MCF 10A (cell line): ENCODE data around the gene CYREN. TPM values are rescaled to one million over a fixed set of nuclear protein-coding genes. Genes with fewer than 3 reads are reported as not detected.

Experiments used
- BruUV-seq: library from RNA; stranded (reverse); fragments of 400-500 nt; replicated peaks from 2 replicates; lab custom pipeline; 2021; lab: Mats Ljungman, UMichigan
- CTCF ChIA-PET: fragments of 300-600 bp; sonication (Branson Sonifier 250); formaldehyde crosslinking; extraction: SDS; loops from one replicate; lab custom pipeline; 2021; ENCODE audit warnings: antibody characterized with exemption, inconsistent platforms; lab: Yijun Ruan, JAX
- POLR2A ChIA-PET: fragments of 300-600, 350-650 bp; sonication (Branson Sonifier 250); formaldehyde crosslinking; extraction: SDS; loops from one replicate; lab custom pipeline; 2020; ENCODE audit warnings: antibody characterized with exemption, inconsistent platforms; lab: Yijun Ruan, JAX
- DNase-seq: peaks from one replicate; pipeline ENCODE4 v3.0.0-alpha.2; 2018; ENCODE audit not compliant: unreplicated experiment
- H3K27ac Mint-ChIP-seq: one replicate; pipeline ENCODE4 v1.8.0; 2022; ENCODE audit warnings: mild to moderate bottlenecking, low read depth, mixed read lengths; ENCODE audit not compliant: unreplicated experiment
- H3K27me3 Mint-ChIP-seq: one replicate; pipeline ENCODE4 v1.8.0; 2022; ENCODE audit warnings: mixed read lengths; ENCODE audit not compliant: insufficient read depth, unreplicated experiment
- H3K36me3 Mint-ChIP-seq: one replicate; pipeline ENCODE4 v1.8.0; 2022; ENCODE audit warnings: mild to moderate bottlenecking, moderate library complexity, mixed read lengths; ENCODE audit not compliant: insufficient read depth, unreplicated experiment
- H3K4me1 Mint-ChIP-seq: one replicate; pipeline ENCODE4 v1.8.0; 2022; ENCODE audit warnings: mixed read lengths; ENCODE audit not compliant: insufficient read depth, unreplicated experiment
- H3K4me3 Mint-ChIP-seq: one replicate; pipeline ENCODE4 v1.8.0; 2022; ENCODE audit warnings: mild to moderate bottlenecking, moderate library complexity, mixed read lengths; ENCODE audit not compliant: unreplicated experiment
- H3K9me3 Mint-ChIP-seq: one replicate; pipeline ENCODE4 v1.8.0; 2022; ENCODE audit warnings: mixed read lengths; ENCODE audit not compliant: unreplicated experiment
- intact Hi-C: fragments of 100-400 bp; cut with micrococcal nuclease; formaldehyde crosslinking; loops from 2 replicates; pipeline ENCODE4 v1.14.1; 2022
- total RNA-seq: library from RNA; stranded (reverse); gene quantifications from 2 replicates; pipeline ENCODE4 v1.2.3, GENCODE V29; 2022
- TF ChIP-seq, protein P1 (sequence below): fragments of 200-600 bp; IDR thresholded peaks from one replicate; pipeline ENCODE4 v1.8.0; 2022; ENCODE audit warnings: antibody characterized with exemption, mild to moderate bottlenecking; ENCODE audit not compliant: unreplicated experiment

The CYREN gene
- total RNA-seq, 1 experiment from 2014 or later: 66.0 TPM

DNA sequence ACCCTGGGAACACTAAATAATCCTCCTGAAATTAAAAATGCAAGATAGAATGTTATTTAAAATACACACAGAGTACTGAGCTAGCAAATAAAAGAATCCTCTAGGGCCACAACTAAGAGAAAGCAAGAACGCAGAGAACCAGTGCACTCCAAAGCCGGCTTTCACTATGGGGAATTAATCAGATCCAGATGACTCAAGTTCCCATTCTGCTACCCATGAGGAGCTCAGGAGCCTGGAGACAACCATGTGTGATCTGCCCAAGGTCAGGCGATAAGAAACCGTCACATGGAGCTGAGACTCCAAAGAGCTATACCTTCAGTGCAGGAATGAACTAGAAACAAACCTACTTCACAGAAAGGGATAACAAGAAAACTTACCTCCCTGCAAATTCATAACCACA, 19.5 kb upstream of the CYREN start:
- no TSS peak for BruUV-seq
- POLR2A ChIA-PET: interaction anchor here (0.6 to 2.5 kb wide), 7 partner anchors 12 to 55 kb away, joined by 3 to 14 read pairs (median 3); partner anchors contain the start of genes CYREN and WDR91
- no peak overlapping the region for H3K27ac Mint-ChIP-seq

DNA sequence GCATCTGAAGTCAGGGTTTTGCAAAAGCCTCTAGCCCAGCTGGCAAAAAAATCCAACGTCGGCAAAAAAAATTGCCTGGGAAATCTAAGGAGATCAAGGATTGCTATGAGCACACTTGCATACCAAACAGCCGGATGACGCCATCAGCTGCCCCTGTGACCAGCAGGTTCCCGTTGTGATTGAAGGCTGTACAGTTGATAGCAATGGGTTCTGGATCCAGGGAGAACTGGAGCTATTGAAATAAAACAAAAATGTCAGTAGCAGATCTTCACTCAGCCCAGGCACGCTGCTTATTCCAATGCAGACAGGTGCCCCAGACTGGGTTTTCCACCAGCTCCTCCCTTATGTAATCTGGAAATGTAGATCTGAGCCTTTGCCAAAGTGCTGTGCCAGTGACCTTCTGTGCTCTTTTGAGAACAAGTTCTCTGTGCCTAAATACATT, 18.7 kb upstream of the CYREN start:
- TF ChIP-seq, protein P1, sequence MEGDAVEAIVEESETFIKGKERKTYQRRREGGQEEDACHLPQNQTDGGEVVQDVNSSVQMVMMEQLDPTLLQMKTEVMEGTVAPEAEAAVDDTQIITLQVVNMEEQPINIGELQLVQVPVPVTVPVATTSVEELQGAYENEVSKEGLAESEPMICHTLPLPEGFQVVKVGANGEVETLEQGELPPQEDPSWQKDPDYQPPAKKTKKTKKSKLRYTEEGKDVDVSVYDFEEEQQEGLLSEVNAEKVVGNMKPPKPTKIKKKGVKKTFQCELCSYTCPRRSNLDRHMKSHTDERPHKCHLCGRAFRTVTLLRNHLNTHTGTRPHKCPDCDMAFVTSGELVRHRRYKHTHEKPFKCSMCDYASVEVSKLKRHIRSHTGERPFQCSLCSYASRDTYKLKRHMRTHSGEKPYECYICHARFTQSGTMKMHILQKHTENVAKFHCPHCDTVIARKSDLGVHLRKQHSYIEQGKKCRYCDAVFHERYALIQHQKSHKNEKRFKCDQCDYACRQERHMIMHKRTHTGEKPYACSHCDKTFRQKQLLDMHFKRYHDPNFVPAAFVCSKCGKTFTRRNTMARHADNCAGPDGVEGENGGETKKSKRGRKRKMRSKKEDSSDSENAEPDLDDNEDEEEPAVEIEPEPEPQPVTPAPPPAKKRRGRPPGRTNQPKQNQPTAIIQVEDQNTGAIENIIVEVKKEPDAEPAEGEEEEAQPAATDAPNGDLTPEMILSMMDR: no peak
- ChIA-PET POLR2A (interaction anchor here (1.2 to 2.5 kb wide), 3 partner anchors 11 to 21 kb away, joined by 4 to 14 read pairs (median 7); partner anchors contain the start of gene WDR91), CTCF (interaction anchor here (0.5 kb wide), 1 partner anchor 289 kb away, joined by 3 read pairs; no protein-coding TSS in a partner anchor)
- no peak overlapping the region for H3K4me3 Mint-ChIP-seq
- no peak for DNase-seq
- H3K36me3 Mint-ChIP-seq: peaks cover 10% of the 10 kb centered on the region
- no peaks in the 10 kb centered on the region for H3K27me3 Mint-ChIP-seq
- no peak overlapping the region for H3K27ac Mint-ChIP-seq
- intact Hi-C loops: no loop called here
- BruUV-seq: no TSS peak
- no peaks in the 10 kb centered on the region for H3K4me1 Mint-ChIP-seq
- no peaks in the 10 kb centered on the region for H3K9me3 Mint-ChIP-seq

More for the DNA sequence above, 19.5 kb upstream of the CYREN start:
- no peak overlapping the region for H3K4me3 Mint-ChIP-seq
- DNase-seq: no peak
- H3K27me3 Mint-ChIP-seq: no peaks in the 10 kb centered on the region
- TF ChIP-seq, protein P1: no peak
- H3K36me3 Mint-ChIP-seq: peaks cover 3% of the 10 kb centered on the region
- H3K9me3 Mint-ChIP-seq: no peaks in the 10 kb centered on the region
- CTCF ChIA-PET: no interaction called here
- intact Hi-C loops: no loop called here
- H3K4me1 Mint-ChIP-seq: no peaks in the 10 kb centered on the region

DNA sequence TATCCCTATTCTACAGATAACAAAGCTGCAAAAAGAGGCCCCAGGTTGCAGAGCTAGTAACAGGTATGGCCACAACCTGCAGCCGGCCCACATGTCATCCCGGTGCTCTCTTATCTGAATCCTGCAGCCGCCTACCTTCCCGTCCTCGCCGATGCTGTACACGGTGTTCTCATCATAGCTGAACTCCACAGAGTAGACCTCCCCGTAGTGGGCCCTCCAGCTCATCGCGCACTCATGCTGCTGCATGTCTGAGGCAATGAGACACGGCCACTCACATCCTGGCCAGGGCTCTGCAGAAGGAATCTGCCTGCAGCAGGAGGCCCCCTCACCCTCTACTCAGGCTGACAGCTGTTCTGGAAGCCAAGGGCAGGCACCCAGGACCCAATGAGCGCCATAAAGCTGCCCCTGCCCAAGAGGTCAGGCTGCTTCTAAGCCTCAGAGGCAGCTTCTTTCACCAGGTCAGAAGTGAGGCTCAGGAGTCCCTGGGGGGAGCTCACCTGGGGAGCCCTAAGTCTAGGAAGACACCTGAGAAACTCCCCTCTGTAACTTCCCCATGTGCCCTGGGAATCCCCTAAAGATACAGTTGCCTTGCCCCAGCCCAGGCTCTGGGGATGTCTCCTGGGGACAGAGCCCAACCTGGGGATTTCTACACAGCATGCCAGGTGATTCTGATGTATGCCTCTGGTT, 17.9 kb upstream of the CYREN start:
- H3K36me3 Mint-ChIP-seq: peaks cover 11% of the 10 kb centered on the region
- no peak overlapping the region for H3K4me3 Mint-ChIP-seq
- no peaks in the 10 kb centered on the region for H3K9me3 Mint-ChIP-seq
- no peak for DNase-seq
- ChIA-PET POLR2A (interaction anchor here (1.2 kb wide), 1 partner anchor 12 kb away, joined by 4 read pairs; no protein-coding TSS in a partner anchor), CTCF (interaction anchor here (0.5 to 1.6 kb wide), 4 partner anchors 9 to 663 kb away, joined by 3 to 5 read pairs (median 4); no protein-coding TSS in a partner anchor)
- BruUV-seq: no TSS peak
- no peak overlapping the region for H3K27ac Mint-ChIP-seq
- H3K27me3 Mint-ChIP-seq: no peaks in the 10 kb centered on the region
- TF ChIP-seq, protein P1: no peak
- intact Hi-C loops: no loop called here
- H3K4me1 Mint-ChIP-seq: no peaks in the 10 kb centered on the region

DNA sequence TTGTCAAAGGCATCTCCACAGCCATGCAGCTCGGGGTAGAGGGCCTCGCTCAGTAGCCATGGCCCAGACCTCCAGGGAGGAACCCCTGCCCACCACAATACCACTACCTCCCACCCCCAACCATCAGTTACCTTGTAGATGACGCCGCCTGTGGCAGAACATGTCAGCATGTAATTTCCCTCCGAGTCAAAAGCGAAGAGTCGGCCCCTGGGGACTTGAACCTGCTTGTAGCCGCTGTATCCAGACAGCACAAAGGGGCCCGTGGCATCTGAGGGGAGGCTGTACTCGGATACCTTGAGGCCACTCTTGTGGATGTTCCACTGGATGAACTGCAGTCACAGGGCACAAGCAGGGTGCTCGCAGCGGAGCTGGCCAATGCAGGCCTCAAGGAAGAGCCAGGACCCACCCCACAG, 16.3 kb upstream of the CYREN start:
- no peak overlapping the region for H3K4me3 Mint-ChIP-seq
- TF ChIP-seq, protein P1: no peak
- ChIA-PET POLR2A (interaction anchor here (1.0 kb wide), 1 partner anchor 10 kb away, joined by 3 read pairs; no protein-coding TSS in a partner anchor), CTCF (interaction anchor here (0.6 to 1.3 kb wide), 2 partner anchors 10 to 19 kb away, joined by 3 to 5 read pairs; no protein-coding TSS in a partner anchor)
- no peak for DNase-seq
- intact Hi-C loops: no loop called here
- peaks cover 27% of the 10 kb centered on the region for H3K36me3 Mint-ChIP-seq
- no peaks in the 10 kb centered on the region for H3K4me1 Mint-ChIP-seq
- H3K27me3 Mint-ChIP-seq: no peaks in the 10 kb centered on the region
- H3K9me3 Mint-ChIP-seq: peaks cover 6% of the 10 kb centered on the region
- H3K27ac Mint-ChIP-seq: no peak overlapping the region
- no TSS peak for BruUV-seq
